ENCODE data around the gene DHFR. TPM values are rescaled to one million over a fixed set of nuclear protein-coding genes. Genes with fewer than 3 reads are reported as not detected.

DHFR gene
- total RNA-seq, 1 donor from 2014 or later, result 55.1 TPM

DNA sequence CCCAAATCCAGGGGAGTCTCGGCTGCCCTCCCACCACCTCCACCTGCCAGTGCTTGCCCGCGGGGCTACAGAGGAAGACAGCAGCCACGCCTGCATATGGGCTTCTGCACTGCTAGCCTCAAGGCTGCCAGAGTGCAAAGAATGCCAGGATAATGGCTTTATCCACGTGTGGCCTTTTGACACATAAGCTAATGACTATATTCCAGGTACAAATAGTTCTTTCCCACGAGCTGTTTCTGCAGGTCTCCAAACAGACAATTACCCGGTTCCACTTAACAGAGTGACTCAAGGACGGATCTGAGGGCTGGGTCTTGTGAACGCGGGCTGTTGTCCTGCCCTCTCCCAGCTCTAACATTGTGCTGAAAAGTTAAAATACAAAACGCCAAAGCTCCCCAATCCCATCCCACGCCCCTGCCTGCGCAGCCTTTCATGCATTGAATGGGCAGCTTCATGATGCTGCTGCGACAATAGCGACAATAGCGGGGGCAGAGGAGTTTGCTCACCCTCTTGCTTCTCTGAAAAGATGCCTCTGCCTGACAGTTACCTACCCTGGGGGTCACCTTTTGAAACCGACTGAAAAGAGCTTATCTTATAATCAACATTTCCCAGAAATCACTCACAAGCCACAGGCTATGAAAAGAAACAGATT is 39.4 kb downstream of the DHFR start:
- no peaks in the 10 kb centered on the region for H3K9me3 Mint-ChIP-seq
- peak overlapping the region; percentile 10 for H3K27ac Mint-ChIP-seq
- peaks cover 8% of the 10 kb centered on the region for H3K27me3 Mint-ChIP-seq
- no peaks in the 10 kb centered on the region for H3K4me1 Mint-ChIP-seq (ENCODE audit: unreplicated experiment)
- TF ChIP-seq CTCF (conservative IDR thresholded peaks at IDR 0.05), result no peak
- DNase-seq (ENCODE audit: extremely low spot score, unreplicated experiment), result no peak
- no peaks in the 10 kb centered on the region for H3K36me3 Mint-ChIP-seq
- H3K4me3 Mint-ChIP-seq, result no peak overlapping the region

DNA sequence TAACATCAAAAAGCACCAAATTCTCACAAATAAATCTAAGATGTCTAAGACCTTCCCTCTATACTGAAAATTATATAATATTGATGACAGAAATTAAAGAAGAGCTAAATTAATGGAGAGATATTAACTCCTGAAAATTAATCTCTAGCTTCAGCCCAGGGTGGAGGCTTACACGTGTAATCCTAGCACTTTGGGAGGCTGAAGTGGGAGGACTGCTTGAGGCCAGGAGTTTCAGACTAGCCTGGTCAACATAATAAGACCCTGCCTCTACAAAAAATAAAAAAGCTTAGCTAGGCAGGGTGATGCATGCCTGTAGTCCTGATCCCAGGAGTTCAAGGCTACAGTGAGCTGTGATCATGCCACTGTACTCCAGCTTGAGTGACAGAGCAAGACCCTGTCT is 45.1 kb downstream of the DHFR start:
- Mint-ChIP-seq H3K27me3 (no peaks in the 10 kb centered on the region), H3K4me1 (ENCODE audit: unreplicated experiment) (no peaks in the 10 kb centered on the region), H3K4me3 (no peak overlapping the region), H3K36me3 (no peaks in the 10 kb centered on the region), H3K27ac (no peak overlapping the region), H3K9me3 (no peaks in the 10 kb centered on the region)
- no peak for DNase-seq (ENCODE audit: extremely low spot score, unreplicated experiment)
- TF ChIP-seq CTCF (conservative IDR thresholded peaks at IDR 0.05), result no peak

DNA sequence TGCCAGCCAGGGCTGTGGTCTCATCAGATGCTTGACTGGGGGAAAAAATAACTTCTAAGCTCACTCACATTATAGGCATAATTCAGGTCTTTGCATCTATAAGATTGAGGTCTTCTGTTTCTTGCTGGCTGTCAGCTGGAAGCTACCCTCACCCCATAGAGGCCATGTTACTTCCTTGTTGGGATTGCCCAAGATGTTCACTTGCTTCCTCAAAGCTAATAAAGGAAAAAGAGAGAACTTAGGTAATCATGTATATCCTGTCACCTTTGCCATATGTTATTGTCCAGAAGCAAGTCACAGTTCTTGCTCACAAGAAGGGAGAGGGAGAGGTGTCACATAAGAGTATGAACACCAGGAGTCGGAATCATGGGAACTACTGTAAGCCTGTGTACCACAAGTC is 46.1 kb downstream of the DHFR start:
- Mint-ChIP-seq H3K9me3 (no peaks in the 10 kb centered on the region), H3K27ac (no peak overlapping the region), H3K4me1 (ENCODE audit: unreplicated experiment) (no peaks in the 10 kb centered on the region), H3K4me3 (no peak overlapping the region), H3K27me3 (no peaks in the 10 kb centered on the region), H3K36me3 (no peaks in the 10 kb centered on the region)
- no peak for TF ChIP-seq CTCF (conservative IDR thresholded peaks at IDR 0.05)
- DNase-seq (ENCODE audit: extremely low spot score, unreplicated experiment), result no peak

DNA sequence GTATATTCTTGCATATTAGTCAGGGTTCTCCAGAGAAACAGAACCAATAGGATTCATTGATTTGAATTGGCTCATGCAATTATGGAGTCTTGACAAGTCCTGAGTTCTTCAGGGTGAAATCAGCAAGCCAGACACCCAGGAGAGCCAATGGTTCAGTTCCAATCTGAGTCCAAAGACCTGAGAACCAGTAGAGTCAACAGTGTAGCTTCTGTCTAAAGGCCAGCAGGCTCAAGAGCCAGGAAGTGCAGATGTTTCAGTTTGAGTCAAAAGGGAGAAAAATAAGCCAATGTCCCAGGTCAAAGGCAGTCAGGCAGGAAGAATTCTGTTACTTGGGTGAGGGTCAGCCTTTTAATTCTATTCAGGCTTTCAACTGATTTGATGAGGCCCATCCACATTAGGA is 47.0 kb downstream of the DHFR start:
- H3K4me3 Mint-ChIP-seq, result no peak overlapping the region
- no peaks in the 10 kb centered on the region for H3K36me3 Mint-ChIP-seq
- no peaks in the 10 kb centered on the region for H3K9me3 Mint-ChIP-seq
- H3K27me3 Mint-ChIP-seq, result no peaks in the 10 kb centered on the region
- no peak for TF ChIP-seq CTCF (conservative IDR thresholded peaks at IDR 0.05)
- DNase-seq (ENCODE audit: extremely low spot score, unreplicated experiment), result no peak
- H3K27ac Mint-ChIP-seq, result no peak overlapping the region
- no peaks in the 10 kb centered on the region for H3K4me1 Mint-ChIP-seq (ENCODE audit: unreplicated experiment)

DNA sequence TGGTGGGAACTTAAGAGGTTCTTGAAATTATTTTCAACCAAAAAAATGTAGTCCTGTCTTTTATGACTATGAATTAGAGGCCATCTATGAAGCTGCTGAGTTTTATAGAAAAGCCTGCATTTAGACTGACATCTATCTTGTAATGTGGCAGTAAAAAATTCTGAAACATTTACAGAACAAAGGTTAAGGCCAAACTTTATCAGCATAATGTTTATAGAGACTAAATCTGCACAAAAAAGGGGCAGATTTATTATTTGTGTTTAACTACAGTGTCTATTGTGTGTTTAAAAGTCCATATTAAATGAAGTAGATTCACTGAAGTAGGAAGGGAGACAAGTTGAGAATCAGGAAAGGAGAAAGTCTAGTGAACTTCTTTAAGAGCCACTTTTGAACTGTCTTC is 47.4 kb downstream of the DHFR start:
- Mint-ChIP-seq H3K27me3 (no peaks in the 10 kb centered on the region), H3K27ac (no peak overlapping the region), H3K36me3 (no peaks in the 10 kb centered on the region), H3K4me1 (ENCODE audit: unreplicated experiment) (no peaks in the 10 kb centered on the region), H3K4me3 (no peak overlapping the region), H3K9me3 (no peaks in the 10 kb centered on the region)
- TF ChIP-seq CTCF (conservative IDR thresholded peaks at IDR 0.05), result no peak
- no peak for DNase-seq (ENCODE audit: extremely low spot score, unreplicated experiment)

Data from type B pancreatic cell (in vitro differentiated cells).